M059J (cell line): Measurements from ENCODE around the gene P4HA2. TPM values are rescaled to one million over a fixed set of nuclear protein-coding genes. Genes with fewer than 3 reads are reported as not detected.

Experiments used
- DNase-seq: peaks from one replicate; pipeline ENCODE4 v3.0.0-alpha.2; 2012; ENCODE audit warnings: low read depth
- total RNA-seq: library from RNA; depleted of rRNA; stranded (reverse); fragments of >200 nt; shearing (Covaris generic); gene quantifications from 2 replicates; pipeline ENCODE4 v1.2.3, GENCODE V29; 2014; rRNA removed

Gene P4HA2
- total RNA-seq, 1 experiment from 2014 or later: 133 TPM

DNA sequence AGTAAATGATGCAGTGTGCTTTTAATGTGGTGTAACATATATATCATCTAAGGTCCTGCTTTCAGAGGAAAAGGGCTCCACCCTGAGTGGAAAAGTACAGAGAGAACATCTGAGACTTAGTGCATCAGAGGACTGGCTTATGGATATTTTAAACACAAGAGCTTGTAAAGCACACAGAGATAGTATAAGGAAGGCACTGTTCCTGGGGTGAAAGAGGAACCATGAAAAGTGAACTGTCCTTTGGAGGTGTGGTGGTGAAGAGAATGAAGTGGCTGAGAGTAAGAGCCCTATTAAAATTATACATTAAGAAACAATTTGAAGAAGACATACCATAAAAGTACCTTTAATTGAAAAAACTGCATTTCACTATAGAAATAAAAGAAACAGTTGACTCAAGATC, 85.2 kb downstream of the P4HA2 start:
- no peak for DNase-seq

Other genes with a start within 250 kb of the P4HA2 start
- not detected in 2 replicates for gene ACSL6, start 216.2 kb downstream of the P4HA2 start, total RNA-seq
- not detected in 2 replicates for gene IL3, start 167.2 kb downstream of the P4HA2 start, total RNA-seq
- gene CSF2, start 154.1 kb downstream of the P4HA2 start, total RNA-seq: 6.3 and 16.8 TPM in 2 replicates
- gene PDLIM4, start 29.8 kb upstream of the P4HA2 start, total RNA-seq: 11.7 and 25.0 TPM in 2 replicates
- 6.3 and 7.5 TPM in 2 replicates for gene SLC22A4, start 66.5 kb upstream of the P4HA2 start, total RNA-seq
- gene SLC22A5, start 141.9 kb upstream of the P4HA2 start, total RNA-seq: 3.7 and 4.5 TPM in 2 replicates